Kasumi-1 (cell line): ENCODE data around the gene WRNIP1.

Experiments used
- DNase-seq, 2 experiments: peaks; one replicate each; lab custom pipeline; 2025; lab: John Stamatoyannopoulos, UW

Gene WRNIP1

GRCh38 chr6:2763345-2763841 lies 1.8 kb upstream of the WRNIP1 start:
- DNase-seq = no peak

DNA sequence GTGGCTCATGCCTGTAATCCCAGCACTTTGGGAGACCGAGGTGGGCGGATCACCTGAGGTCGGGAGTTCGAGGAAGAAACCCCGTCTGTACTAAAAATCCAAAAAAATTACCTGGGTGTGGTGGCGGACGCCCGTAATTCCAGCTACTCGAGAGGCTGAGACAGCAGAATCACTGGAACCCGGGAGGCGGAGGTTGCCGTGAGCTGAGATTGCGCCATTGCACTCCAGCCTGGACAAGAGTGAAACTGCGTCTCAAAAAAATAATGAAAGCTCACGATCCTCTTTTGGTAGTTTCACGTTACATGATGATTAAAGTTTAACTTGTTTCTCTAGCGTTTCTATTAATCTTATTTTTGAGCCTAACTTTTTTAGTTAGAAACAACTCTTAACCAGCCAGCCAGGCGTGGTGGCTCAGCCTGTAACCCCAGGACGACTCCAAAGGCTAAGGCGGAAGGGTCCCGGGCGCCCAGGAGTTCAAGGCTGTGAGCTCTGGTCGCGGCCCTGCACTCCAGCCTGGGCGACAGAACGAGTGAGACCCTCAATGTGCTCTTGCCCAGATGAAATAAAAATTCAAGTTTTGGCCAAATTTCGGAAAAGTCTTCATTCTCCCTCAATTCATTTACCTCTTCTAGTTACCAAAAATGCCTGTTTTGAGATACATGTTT lies 1.2 kb upstream of the WRNIP1 start:
- DNase-seq = no peak

DNA sequence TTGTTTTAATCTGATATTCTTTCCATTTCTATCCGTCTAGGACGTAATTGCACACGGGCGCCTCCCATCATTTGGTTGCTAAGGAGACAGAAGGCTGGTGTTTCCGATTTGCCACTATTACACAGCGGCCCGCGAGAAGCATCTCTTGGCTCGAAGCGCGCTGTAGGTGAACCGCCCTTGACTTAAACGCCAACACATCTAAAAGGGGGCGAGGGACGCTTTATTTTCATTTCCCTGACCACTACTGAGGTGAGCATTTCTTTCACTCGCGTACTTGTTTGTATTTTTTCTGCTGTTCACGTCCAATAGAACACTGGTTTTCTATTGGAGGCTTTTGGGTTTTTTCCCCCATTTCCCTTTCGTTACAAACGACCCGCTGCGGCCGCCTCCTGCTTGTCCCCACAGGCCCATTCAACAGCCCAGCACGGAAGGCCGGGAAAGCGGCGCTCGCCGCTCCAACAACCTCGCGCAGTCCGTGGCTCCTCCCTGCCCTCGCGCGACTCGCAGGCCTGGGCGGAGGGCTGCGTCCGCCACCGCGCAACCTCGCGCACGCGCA lies 505 bp upstream of the WRNIP1 start:
- DNase-seq = peak; percentile 71 to 83

DNA sequence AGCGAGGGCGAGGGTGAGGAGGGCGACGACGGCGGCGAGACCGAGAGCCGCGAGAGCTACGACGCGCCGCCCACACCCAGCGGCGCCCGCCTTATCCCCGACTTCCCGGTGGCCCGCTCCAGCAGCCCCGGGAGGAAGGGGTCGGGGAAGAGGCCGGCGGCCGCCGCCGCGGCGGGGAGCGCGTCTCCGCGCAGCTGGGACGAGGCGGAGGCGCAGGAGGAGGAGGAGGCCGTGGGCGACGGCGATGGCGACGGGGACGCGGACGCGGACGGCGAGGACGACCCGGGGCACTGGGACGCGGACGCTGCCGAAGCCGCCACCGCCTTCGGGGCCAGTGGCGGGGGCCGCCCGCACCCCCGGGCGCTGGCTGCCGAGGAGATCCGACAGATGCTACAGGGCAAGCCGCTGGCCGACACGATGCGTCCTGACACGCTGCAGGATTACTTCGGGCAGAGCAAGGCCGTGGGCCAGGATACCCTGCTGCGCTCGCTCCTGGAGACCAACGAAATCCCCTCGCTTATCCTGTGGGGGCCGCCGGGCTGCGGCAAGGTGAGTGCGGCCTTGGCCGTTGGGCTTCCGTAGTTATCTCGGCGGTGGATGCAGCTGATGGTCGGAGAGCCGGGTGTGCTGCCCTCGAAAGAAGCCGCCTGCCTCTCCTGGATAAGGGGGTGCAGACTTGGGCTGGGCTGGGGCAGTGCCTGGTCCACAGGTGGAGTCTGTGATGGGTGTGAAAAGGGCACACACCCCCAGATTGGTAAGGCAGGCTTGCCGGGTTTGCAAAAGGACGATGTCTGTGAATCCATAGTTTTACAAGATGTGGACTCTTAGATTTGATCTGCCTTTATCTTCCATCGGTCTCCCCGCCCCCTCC lies 938 bp downstream of the WRNIP1 start:
- DNase-seq = peak in 1 of 2 experiments; percentile 30

DNA sequence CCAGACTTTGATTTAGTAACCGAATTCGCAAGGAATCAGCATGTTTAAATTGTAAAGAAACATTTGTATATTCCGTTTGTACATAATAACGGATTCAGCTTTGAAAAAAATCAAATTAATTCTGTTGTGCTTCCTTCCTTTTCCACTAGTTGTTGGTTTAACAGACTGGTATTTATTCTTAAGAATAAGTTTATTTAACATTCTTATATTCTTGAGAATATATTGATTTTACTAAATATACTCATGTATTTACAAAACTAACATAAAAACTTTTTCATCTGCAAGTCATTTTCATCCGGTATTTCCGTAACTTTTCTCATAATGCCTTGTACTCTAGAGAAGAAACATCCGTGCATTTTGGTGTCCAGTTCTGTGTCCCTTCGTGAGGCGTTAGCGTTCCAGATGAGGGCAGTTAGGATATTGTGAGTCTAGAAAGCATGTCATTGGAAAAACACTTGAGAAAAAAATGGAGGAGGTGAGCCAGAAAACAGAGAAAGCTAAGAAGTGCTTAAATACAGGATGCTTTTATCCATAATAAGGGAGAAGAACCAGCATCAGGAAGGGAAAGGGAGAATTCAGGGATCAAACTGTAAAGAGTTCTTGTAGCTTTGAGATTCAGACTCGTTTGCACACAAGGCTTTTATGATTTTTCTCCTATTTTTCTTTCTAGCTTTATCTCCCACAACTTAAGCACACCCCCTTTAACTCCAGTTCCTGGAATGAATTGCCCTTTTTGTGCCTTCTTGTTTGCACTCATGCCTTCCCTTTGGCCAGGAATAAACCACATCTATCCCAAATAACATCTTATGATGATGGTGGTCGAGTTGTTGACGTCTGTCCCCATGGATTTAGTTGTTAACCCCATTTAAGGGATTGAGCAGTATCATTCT lies 1.8 kb downstream of the WRNIP1 start:
- DNase-seq = peak in 1 of 2 experiments; percentile 30

- DNase-seq = no peak
Observed at GRCh38 chr6:2767657-2768524, 2.7 kb downstream of the WRNIP1 start.

- no peak for DNase-seq
Observed at GRCh38 chr6:2768696-2769095, 3.5 kb downstream of the WRNIP1 start.

GRCh38 chr6:2770171-2770570 lies 5.0 kb downstream of the WRNIP1 start:
- no peak for DNase-seq

DNA sequence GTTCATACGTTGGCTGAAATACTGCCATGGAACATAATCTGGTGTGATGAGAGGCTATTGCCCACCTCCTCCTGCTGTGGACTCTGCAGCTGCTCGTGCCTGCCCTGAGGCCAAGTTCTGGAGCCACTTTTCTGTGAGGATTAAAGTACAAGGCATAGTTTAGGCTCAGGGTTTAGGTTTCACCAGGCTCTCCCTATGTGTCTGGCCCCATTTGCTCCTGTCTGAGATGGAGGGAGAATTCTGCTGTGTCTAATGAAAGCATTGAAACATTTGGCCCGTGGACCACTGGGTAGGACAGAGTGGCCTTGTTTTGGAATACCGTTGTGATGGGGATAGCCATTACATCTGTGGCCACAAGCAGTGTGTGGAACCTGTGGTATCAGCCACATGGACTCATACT lies 5.9 kb downstream of the WRNIP1 start:
- no peak for DNase-seq

DNA sequence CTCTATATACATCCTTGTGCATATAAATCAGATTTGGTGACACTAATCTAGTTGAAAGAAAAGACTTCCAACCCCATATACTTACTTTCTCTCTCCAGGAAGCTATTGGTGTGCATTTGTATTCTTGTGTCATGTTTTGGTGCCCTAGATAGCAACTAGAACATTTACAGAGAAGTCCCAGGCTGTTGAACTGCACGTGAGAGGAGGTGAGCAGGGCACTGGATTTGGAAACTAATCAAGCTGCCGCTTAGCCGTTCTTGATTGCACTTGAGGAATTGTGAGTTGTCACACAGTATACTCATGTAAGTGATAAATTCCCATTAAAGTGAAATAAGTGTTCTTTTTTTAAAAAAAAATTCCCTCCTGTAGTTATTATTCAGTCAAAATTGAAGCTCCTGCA lies 7.6 kb downstream of the WRNIP1 start:
- no peak for DNase-seq

DNA sequence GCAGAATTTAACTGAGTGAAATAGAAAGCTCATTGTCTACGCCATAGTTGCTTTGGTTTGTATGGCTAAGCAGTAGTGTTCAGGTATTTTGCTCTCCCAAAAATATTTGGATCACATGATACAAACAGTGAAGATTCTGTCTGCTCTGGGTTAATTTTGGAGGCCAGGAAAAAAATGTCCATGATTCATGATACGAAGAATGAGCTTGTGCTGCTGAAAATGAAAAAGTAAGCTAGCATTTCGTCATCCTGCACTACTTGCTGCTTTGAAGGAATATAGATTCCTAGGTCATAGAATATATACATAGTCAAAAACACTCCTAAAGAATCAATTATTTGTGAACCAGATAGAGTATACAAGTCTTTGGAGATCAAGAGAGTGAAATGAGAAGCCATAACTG lies 8.3 kb downstream of the WRNIP1 start:
- no peak for DNase-seq

- DNase-seq = no peak
Observed at GRCh38 chr6:2775003-2775402, 9.8 kb downstream of the WRNIP1 start.

GRCh38 chr6:2777249-2777648 lies 12.1 kb downstream of the WRNIP1 start:
- no peak for DNase-seq

GRCh38 chr6:2780102-2780737 lies 15.0 kb downstream of the WRNIP1 start:
- no peak for DNase-seq

- no peak for DNase-seq
Observed at GRCh38 chr6:2781685-2782355, 16.6 kb downstream of the WRNIP1 start.

- DNase-seq = no peak
Observed at GRCh38 chr6:2782356-2782708, 17.1 kb downstream of the WRNIP1 start.

- no peak for DNase-seq
Observed at GRCh38 chr6:2782825-2783187, 17.6 kb downstream of the WRNIP1 start.

DNA sequence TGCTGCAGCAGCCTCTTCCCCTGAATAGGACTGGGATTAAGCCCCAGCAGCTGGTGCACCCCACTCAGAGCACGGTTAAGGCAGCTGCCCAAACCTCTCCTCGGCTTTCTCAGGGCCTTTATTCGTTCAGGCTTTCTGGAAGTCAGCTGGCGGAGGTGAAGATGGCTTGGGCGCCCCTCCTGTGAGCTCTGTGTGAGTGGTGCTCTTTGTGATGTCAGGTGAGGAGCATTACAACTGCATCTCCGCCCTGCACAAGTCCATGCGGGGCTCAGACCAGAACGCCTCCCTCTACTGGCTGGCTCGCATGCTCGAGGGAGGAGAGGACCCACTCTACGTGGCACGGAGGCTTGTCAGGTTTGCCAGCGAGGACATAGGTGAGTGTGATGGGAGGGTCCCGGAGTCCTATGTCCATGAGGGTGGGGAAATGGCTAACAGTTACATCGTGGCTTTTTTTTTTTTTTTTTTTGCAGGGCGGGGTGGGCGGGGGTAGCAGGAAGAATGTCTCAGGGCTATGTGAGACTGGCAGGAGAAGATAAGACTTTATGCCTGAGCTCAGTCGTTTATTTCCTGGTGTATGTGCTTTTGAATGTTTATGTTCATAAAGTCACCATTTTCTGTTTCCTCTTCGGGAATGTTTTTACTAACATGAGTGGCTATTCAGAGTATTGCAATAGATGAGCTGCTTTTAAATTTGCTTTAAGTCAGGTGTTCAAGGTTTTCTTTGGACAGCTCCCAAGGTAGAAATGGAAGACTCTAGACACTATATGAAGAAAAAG lies 18.2 kb downstream of the WRNIP1 start:
- DNase-seq = peak in 1 of 2 experiments; percentile 11

DNA sequence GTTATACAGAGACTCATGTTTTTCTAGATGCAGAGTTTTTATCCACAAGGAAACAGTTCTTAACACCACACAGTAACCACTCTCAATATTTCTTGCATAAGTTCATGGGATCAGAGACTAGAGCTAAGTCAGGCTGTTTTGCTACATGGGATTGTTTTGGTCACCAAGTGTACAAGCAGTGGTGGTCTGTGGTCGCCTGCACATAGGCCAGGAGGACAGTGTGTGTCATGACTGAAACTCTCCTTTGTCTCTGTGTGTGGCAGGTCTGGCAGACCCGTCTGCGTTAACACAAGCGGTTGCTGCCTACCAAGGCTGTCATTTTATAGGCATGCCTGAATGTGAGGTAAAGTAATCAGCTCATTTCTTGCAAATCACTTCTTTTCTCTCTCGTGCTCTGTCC lies 18.9 kb downstream of the WRNIP1 start:
- no peak for DNase-seq
